DOHH2 (cell line): ENCODE measurements around the gene FBXO4.

Source experiments
- H3F3A ChIP-seq: fragments of 200-600 bp; sonication (generic), shearing (Covaris generic); 2 replicates; pipeline ENCODE4 v1.6.0; 2016; ENCODE audit warnings: antibody characterized with exemption, mild to moderate bottlenecking; ENCODE audit not compliant: control insufficient read depth, insufficient read depth
- H3K27ac ChIP-seq: fragments of 200-600 bp; sonication (generic); 2 replicates; pipeline ENCODE4 v1.5.1; 2014; ENCODE audit warnings: low read depth, mild to moderate bottlenecking, low read length, moderate library complexity
- H3K27me3 ChIP-seq: fragments of 200-600 bp; sonication (generic); 2 replicates; pipeline ENCODE4 v1.6.1; 2014; ENCODE audit warnings: mild to moderate bottlenecking, low read length, mixed read lengths; ENCODE audit not compliant: control insufficient read depth
- H3K36me3 ChIP-seq: fragments of 200-600 bp; sonication (generic); 2 replicates; pipeline ENCODE4 v1.6.1; 2014; ENCODE audit warnings: mild to moderate bottlenecking, low read length, moderate library complexity, mixed read lengths; ENCODE audit not compliant: control insufficient read depth
- H3K4me1 ChIP-seq: fragments of 200-600 bp; sonication (generic); 2 replicates; pipeline ENCODE4 v1.6.1; 2014; ENCODE audit warnings: mild to moderate bottlenecking, low read length, mixed read lengths; ENCODE audit not compliant: control insufficient read depth
- H3K4me2 ChIP-seq: fragments of 200-600 bp; sonication (generic); 2 replicates; pipeline ENCODE4 v1.6.0; 2014; ENCODE audit warnings: mild to moderate bottlenecking, low read length, moderate library complexity
- H3K4me3 ChIP-seq: fragments of 200-600 bp; sonication (generic); 2 replicates; pipeline ENCODE4 v1.5.1; 2014; ENCODE audit warnings: mild to moderate bottlenecking, low read length, mixed read lengths
- H3K79me2 ChIP-seq: fragments of 200-600 bp; sonication (generic); 2 replicates; pipeline ENCODE4 v1.6.1; 2014; ENCODE audit warnings: mild to moderate bottlenecking, low read length, mixed read lengths; ENCODE audit not compliant: control insufficient read depth
- H3K9me2 ChIP-seq: fragments of 200-600 bp; sonication (generic); replicated peaks from 2 replicates; pipeline ENCODE4 v1.6.1; 2014; ENCODE audit warnings: mild to moderate bottlenecking, low read length, mixed read lengths; ENCODE audit not compliant: control insufficient read depth
- H3K9me3 ChIP-seq: fragments of 200-600 bp; sonication (generic); 2 replicates; pipeline ENCODE4 v1.6.1; 2014; ENCODE audit warnings: antibody characterized with exemption, low read length, mixed read lengths; ENCODE audit not compliant: control insufficient read depth, insufficient read depth
- H4K20me1 ChIP-seq: fragments of 200-600 bp; sonication (generic); 2 replicates; pipeline ENCODE4 v1.6.0; 2014; ENCODE audit warnings: low read depth, mild to moderate bottlenecking, antibody characterized with exemption, low read length, moderate library complexity; ENCODE audit not compliant: control insufficient read depth, insufficient read depth
- EZH2phosphoT487 ChIP-seq: fragments of 200-600 bp; sonication (generic); IDR thresholded peaks from 2 replicates; pipeline ENCODE4 v1.6.1; 2017; ENCODE audit warnings: borderline replicate concordance, mild to moderate bottlenecking, antibody characterized with exemption, low read length, moderate library complexity, mixed read lengths
- TF ChIP-seq, protein P1 (sequence below): fragments of 200-600 bp; sonication (generic); IDR thresholded peaks from one replicate; pipeline ENCODE4 v1.5.1; 2014; ENCODE audit warnings: antibody characterized with exemption, mild to moderate bottlenecking, low read depth, low read length; ENCODE audit not compliant: poor library complexity, severe bottlenecking

FBXO4 gene

GRCh38 chr5:41973087-41973486, 48.0 kb downstream of the FBXO4 start:
- no peaks in the 10 kb centered on the region for H3K9me2 ChIP-seq
- no peak for TF ChIP-seq EZH2phosphoT487
- TF ChIP-seq, protein P1, sequence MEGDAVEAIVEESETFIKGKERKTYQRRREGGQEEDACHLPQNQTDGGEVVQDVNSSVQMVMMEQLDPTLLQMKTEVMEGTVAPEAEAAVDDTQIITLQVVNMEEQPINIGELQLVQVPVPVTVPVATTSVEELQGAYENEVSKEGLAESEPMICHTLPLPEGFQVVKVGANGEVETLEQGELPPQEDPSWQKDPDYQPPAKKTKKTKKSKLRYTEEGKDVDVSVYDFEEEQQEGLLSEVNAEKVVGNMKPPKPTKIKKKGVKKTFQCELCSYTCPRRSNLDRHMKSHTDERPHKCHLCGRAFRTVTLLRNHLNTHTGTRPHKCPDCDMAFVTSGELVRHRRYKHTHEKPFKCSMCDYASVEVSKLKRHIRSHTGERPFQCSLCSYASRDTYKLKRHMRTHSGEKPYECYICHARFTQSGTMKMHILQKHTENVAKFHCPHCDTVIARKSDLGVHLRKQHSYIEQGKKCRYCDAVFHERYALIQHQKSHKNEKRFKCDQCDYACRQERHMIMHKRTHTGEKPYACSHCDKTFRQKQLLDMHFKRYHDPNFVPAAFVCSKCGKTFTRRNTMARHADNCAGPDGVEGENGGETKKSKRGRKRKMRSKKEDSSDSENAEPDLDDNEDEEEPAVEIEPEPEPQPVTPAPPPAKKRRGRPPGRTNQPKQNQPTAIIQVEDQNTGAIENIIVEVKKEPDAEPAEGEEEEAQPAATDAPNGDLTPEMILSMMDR: no peak
- H3K27me3 ChIP-seq: no peaks in the 10 kb centered on the region
- no peak overlapping the region for H3K4me3 ChIP-seq
- no peaks in the 10 kb centered on the region for H3K9me3 ChIP-seq
- no peaks in the 10 kb centered on the region for H3K36me3 ChIP-seq
- H4K20me1 ChIP-seq: no peaks in the 10 kb centered on the region
- no peak overlapping the region for H3K27ac ChIP-seq
- H3K4me1 ChIP-seq: no peaks in the 10 kb centered on the region
- H3F3A ChIP-seq: no peaks in the 10 kb centered on the region
- H3K4me2 ChIP-seq: no peak overlapping the region
- no peaks in the 10 kb centered on the region for H3K79me2 ChIP-seq

DNA sequence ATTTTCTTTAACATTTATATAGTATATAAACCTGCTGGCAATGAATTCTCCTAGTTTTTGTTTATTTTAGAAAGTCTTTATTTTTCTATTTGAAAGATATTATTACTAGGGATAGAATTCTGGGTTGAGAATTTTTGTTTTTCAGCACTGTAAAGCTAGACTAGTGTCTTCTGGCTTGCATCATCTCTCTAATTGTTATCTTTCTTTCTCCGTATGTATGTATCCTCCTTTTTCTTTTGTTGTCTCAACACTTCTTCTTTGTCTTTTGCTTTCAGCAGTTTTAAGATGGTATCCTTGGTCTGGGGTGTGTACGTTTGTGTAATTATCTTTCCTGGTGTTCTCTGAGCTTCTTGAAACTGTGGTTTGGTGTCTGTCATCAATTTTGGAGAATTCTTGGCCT, 48.8 kb downstream of the FBXO4 start:
- Histone ChIP-seq H3K79me2 (no peaks in the 10 kb centered on the region), H4K20me1 (no peaks in the 10 kb centered on the region), H3K9me2 (no peaks in the 10 kb centered on the region), H3F3A (no peaks in the 10 kb centered on the region), H3K4me1 (no peaks in the 10 kb centered on the region), H3K9me3 (no peaks in the 10 kb centered on the region), H3K4me3 (no peak overlapping the region), H3K27me3 (no peaks in the 10 kb centered on the region), H3K4me2 (no peak overlapping the region), H3K36me3 (no peaks in the 10 kb centered on the region), H3K27ac (no peak overlapping the region)
- no peak for TF ChIP-seq EZH2phosphoT487
- TF ChIP-seq, protein P1: no peak

GRCh38 chr5:41978676-41979075, 53.6 kb downstream of the FBXO4 start:
- H3K9me3 ChIP-seq: no peaks in the 10 kb centered on the region
- no peak overlapping the region for H3K4me3 ChIP-seq
- no peaks in the 10 kb centered on the region for H3K4me1 ChIP-seq
- no peaks in the 10 kb centered on the region for H3K79me2 ChIP-seq
- no peaks in the 10 kb centered on the region for H4K20me1 ChIP-seq
- no peak overlapping the region for H3K27ac ChIP-seq
- no peaks in the 10 kb centered on the region for H3K9me2 ChIP-seq
- H3K27me3 ChIP-seq: no peaks in the 10 kb centered on the region
- H3F3A ChIP-seq: no peaks in the 10 kb centered on the region
- TF ChIP-seq, protein P1: no peak
- no peak for TF ChIP-seq EZH2phosphoT487
- no peaks in the 10 kb centered on the region for H3K36me3 ChIP-seq
- no peak overlapping the region for H3K4me2 ChIP-seq

GRCh38 chr5:41980396-41980795, 55.3 kb downstream of the FBXO4 start:
- TF ChIP-seq, protein P1: no peak
- H3K27ac ChIP-seq: no peak overlapping the region

More at GRCh38 chr5:41980396-41980795, 55.3 kb downstream of the FBXO4 start:
- Histone ChIP-seq H3K27me3 (peaks cover 12% of the 10 kb centered on the region), H3K9me3 (no peaks in the 10 kb centered on the region), H3K36me3 (no peaks in the 10 kb centered on the region), H3K4me2 (no peak overlapping the region), H3K79me2 (no peaks in the 10 kb centered on the region), H3K9me2 (no peaks in the 10 kb centered on the region), H3F3A (no peaks in the 10 kb centered on the region), H3K4me1 (no peaks in the 10 kb centered on the region), H3K4me3 (no peak overlapping the region), H4K20me1 (no peaks in the 10 kb centered on the region)
